ENCODE measurements around the gene RNF208.

Gene RNF208

DNA sequence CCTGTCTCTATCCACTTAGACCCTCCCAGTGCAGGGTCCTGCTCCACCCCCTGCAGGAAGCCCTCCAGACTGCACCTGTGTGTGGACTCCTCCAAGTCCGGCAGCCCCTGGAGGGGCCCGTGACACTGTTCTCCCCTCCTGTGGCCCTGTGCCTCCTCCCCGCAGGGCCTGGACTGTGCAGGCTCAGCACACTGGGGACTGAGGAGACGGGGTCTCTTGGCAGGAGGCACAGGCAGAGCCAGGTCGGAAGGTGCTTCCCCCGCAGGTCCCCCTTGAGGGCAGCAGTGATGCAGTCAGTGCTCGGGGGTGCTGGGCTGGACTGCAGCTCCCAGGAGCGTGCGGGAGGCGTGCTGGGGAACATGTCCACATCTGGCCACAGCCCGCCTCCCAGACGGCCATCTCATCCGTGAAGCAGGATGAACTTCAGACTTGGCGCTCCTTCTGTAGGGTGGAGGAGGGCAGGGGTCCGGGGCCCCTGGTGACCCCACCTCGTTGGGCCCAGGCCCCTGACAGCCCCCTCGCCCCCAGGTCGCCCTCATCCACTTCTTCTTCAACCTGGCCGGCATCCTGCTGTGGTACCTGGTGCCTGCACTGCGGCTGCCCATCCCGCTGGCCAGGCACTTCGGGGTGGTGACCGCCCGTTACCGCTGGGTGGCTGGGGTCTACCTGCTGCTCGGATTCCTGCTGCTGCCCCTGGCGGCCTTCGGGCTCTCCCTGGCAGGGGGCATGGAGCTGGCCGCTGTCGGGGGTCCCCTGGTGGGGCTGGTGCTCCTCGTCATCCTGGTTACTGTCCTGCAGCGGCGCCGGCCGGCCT lies 13.6 kb upstream of the RNF208 start:
- WGBS, result 84% methylated on average over 35 of the region's 35 CpGs
- H3K4me2 ChIP-seq (ENCODE audit: low read length, poor library complexity, severe bottlenecking), result no peak overlapping the region
- DNase-seq, result no peak

DNA sequence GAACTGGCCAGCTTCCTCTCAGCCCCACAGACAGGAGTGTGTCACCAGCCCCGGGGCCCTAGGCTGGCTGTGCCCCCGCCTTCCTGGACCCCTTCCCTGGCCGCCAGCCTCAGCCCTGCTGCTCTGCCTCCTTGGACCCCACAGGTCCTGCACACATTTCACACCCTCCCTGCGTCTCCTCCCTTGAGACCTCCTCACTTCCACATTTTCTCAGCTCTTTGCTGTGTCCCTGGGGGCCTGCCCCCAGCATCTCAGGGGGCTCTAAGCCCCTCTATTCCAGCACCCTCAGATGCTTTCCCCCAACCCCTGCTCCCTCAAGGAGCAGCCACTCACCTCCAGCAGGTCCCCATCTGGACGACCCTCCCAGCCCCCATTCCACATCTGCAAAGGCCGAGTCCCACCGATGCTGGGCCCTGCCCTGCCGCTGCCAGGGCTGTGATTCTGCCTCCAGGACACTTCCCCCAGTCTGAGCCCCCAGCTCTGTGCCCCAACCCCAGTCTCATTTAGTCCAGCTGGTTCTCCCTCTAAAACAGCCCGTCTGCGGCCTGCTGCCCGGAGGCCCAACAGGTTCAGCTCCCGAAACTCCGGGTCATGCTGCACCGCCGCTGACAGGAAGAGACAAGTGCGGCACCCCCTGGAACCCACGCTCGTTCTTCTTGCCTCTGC lies 12.9 kb upstream of the RNF208 start:
- Histone ChIP-seq H3K4me1 (ENCODE audit: control insufficient read depth, insufficient read depth, low read depth, low read length) (peaks cover 36% of the 10 kb centered on the region), H3K79me1 (replicated peaks; ENCODE audit: low read length, poor library complexity, severe bottlenecking) (peaks cover 21% of the 10 kb centered on the region), H2BK5ac (ENCODE audit: low read depth, low read length, poor library complexity, severe bottlenecking) (no peak overlapping the region), H3K4me2 (ENCODE audit: low read length, poor library complexity, severe bottlenecking) (no peak overlapping the region), H3K36me3 (ENCODE audit: control insufficient read depth in 1 of 2, insufficient read depth in 2 of 2, low read depth in 1 of 2, low read length in 2 of 2) (peaks cover 0 to 3% of the 10 kb centered on the region in 2 experiments), H3K18ac (ENCODE audit: low read depth in 1 of 2, low read length in 2 of 2) (no peak overlapping the region), H3K4ac (ENCODE audit: low read depth in 1 of 2, low read length in 2 of 2) (no peak overlapping the region), H2BK120ac (ENCODE audit: low read depth, low read length) (no peak overlapping the region), H4K8ac (ENCODE audit: low read length) (no peak overlapping the region), H3K23ac (ENCODE audit: low read length in 2 of 2) (no peak overlapping the region), H2AFZ (ENCODE audit: low read depth, low read length) (no peak overlapping the region), H2AK5ac (ENCODE audit: low read length, severe bottlenecking) (no peak overlapping the region), H3K27me3 (ENCODE audit: control insufficient read depth in 1 of 2, insufficient read depth in 1 of 2, low read length in 2 of 2) (peaks cover 0 to 53% of the 10 kb centered on the region in 2 experiments), H3K4me3 (ENCODE audit: insufficient read depth in 1 of 2, low read depth in 1 of 2, low read length in 2 of 2) (no peak overlapping the region), H3K27ac (ENCODE audit: low read length, poor library complexity, severe bottlenecking) (no peak overlapping the region), H3K9ac (ENCODE audit: low read length) (no peak overlapping the region), H2BK12ac (ENCODE audit: low read length in 2 of 2) (no peak overlapping the region), H3K9me3 (ENCODE audit: control insufficient read depth, low read length) (no peaks in the 10 kb centered on the region), H4K91ac (ENCODE audit: low read length) (no peak overlapping the region), H3K14ac (ENCODE audit: low read length in 2 of 2) (no peak overlapping the region), H2BK15ac (ENCODE audit: low read depth, poor library complexity, severe bottlenecking) (no peak overlapping the region)
- whole genome bisulfite sequencing, result 87% methylated on average over 17 of the region's 18 CpGs
- DNase-seq, result no peak

More for the DNA sequence above, 13.6 kb upstream of the RNF208 start:
- H4K8ac ChIP-seq (ENCODE audit: low read length), result no peak overlapping the region
- peaks cover 21% of the 10 kb centered on the region for H3K79me1 ChIP-seq (replicated peaks; ENCODE audit: low read length, poor library complexity, severe bottlenecking)
- H3K4ac ChIP-seq (ENCODE audit: low read depth in 1 of 2, low read length in 2 of 2), result no peak overlapping the region
- H3K9ac ChIP-seq (ENCODE audit: low read length), result no peak overlapping the region
- H2AK5ac ChIP-seq (ENCODE audit: low read length, severe bottlenecking), result no peak overlapping the region
- H3K18ac ChIP-seq (ENCODE audit: low read depth in 1 of 2, low read length in 2 of 2), result no peak overlapping the region
- peaks cover 0 to 46% of the 10 kb centered on the region in 2 experiments for H3K27me3 ChIP-seq (ENCODE audit: control insufficient read depth in 1 of 2, insufficient read depth in 1 of 2, low read length in 2 of 2)
- H2BK15ac ChIP-seq (ENCODE audit: low read depth, poor library complexity, severe bottlenecking), result no peak overlapping the region
- H3K4me1 ChIP-seq (ENCODE audit: control insufficient read depth, insufficient read depth, low read depth, low read length), result peaks cover 36% of the 10 kb centered on the region
- no peak overlapping the region for H3K27ac ChIP-seq (ENCODE audit: low read length, poor library complexity, severe bottlenecking)
- no peak overlapping the region for H2BK120ac ChIP-seq (ENCODE audit: low read depth, low read length)
- H2BK12ac ChIP-seq (ENCODE audit: low read length in 2 of 2), result no peak overlapping the region
- H4K91ac ChIP-seq (ENCODE audit: low read length), result no peak overlapping the region
- H2AFZ ChIP-seq (ENCODE audit: low read depth, low read length), result no peak overlapping the region
- no peak overlapping the region for H3K23ac ChIP-seq (ENCODE audit: low read length in 2 of 2)
- H2BK5ac ChIP-seq (ENCODE audit: low read depth, low read length, poor library complexity, severe bottlenecking), result no peak overlapping the region
- H3K36me3 ChIP-seq (ENCODE audit: control insufficient read depth in 1 of 2, insufficient read depth in 2 of 2, low read depth in 1 of 2, low read length in 2 of 2), result peaks cover 0 to 3% of the 10 kb centered on the region in 2 experiments
- H3K9me3 ChIP-seq (ENCODE audit: control insufficient read depth, low read length), result no peaks in the 10 kb centered on the region
- H3K4me3 ChIP-seq (ENCODE audit: insufficient read depth in 1 of 2, low read depth in 1 of 2, low read length in 2 of 2), result no peak overlapping the region
- H3K14ac ChIP-seq (ENCODE audit: low read length in 2 of 2), result no peak overlapping the region

DNA sequence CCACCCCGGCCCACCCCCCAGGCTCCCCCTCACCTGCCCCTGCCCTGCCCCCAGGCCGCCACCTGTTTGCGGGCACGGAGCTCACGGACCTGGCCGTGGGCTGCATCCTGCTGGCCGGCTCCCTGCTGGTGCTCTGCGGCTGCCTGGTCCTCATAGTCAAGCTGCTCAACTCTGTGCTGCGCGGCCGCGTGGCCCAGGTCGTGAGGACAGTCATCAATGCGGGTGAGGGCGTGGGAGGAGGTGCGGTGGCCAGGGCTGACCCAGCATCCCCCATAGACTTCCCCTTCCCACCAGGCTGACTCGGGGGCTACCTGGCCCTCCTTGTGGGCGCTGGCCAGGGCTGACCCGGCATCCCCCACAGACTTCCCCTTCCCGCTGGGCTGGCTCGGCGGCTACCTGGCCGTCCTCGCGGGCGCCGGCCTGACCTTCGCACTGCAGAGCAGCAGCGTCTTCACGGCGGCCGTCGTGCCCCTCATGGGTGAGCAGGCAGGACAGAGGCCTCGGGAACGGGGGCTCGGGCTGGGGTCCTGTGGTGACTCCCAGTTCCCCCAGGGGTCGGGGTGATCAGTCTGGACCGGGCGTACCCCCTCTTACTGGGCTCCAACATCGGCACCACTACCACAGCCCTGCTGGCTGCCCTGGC lies 12.1 kb upstream of the RNF208 start:
- Histone ChIP-seq H3K27ac (ENCODE audit: low read length, poor library complexity, severe bottlenecking) (no peak overlapping the region), H3K14ac (ENCODE audit: low read length in 2 of 2) (no peak overlapping the region), H2BK15ac (ENCODE audit: low read depth, poor library complexity, severe bottlenecking) (no peak overlapping the region), H3K4ac (ENCODE audit: low read depth in 1 of 2, low read length in 2 of 2) (no peak overlapping the region), H2AK5ac (ENCODE audit: low read length, severe bottlenecking) (no peak overlapping the region), H4K91ac (ENCODE audit: low read length) (peak overlapping the region; percentile 6), H3K4me1 (ENCODE audit: control insufficient read depth, insufficient read depth, low read depth, low read length) (peaks cover 35% of the 10 kb centered on the region), H3K4me3 (ENCODE audit: insufficient read depth in 1 of 2, low read depth in 1 of 2, low read length in 2 of 2) (no peak overlapping the region), H2BK5ac (ENCODE audit: low read depth, low read length, poor library complexity, severe bottlenecking) (no peak overlapping the region), H2AFZ (ENCODE audit: low read depth, low read length) (no peak overlapping the region), H2BK120ac (ENCODE audit: low read depth, low read length) (no peak overlapping the region), H4K8ac (ENCODE audit: low read length) (no peak overlapping the region), H3K79me1 (replicated peaks; ENCODE audit: low read length, poor library complexity, severe bottlenecking) (peaks cover 21% of the 10 kb centered on the region), H3K18ac (ENCODE audit: low read depth in 1 of 2, low read length in 2 of 2) (no peak overlapping the region), H3K4me2 (ENCODE audit: low read length, poor library complexity, severe bottlenecking) (no peak overlapping the region), H3K23ac (ENCODE audit: low read length in 2 of 2) (no peak overlapping the region), H3K27me3 (ENCODE audit: control insufficient read depth in 1 of 2, insufficient read depth in 1 of 2, low read length in 2 of 2) (peaks cover 0 to 60% of the 10 kb centered on the region in 2 experiments), H2BK12ac (ENCODE audit: low read length in 2 of 2) (no peak overlapping the region), H3K9me3 (ENCODE audit: control insufficient read depth, low read length) (no peaks in the 10 kb centered on the region), H3K9ac (ENCODE audit: low read length) (no peak overlapping the region), H3K36me3 (ENCODE audit: control insufficient read depth in 1 of 2, insufficient read depth in 2 of 2, low read depth in 1 of 2, low read length in 2 of 2) (peaks cover 0 to 3% of the 10 kb centered on the region in 2 experiments)
- 89% methylated on average over 39 of the region's 40 CpGs for WGBS
- DNase-seq, result no peak
